ENCODE data around the gene PLEKHA7.
"Not testable (repeated sequence)": the region's sequence is repeated elsewhere in the genome, so short reads cannot be mapped to it uniquely, and the experiment has no call there.

Gene PLEKHA7

GRCh38 chr11:16962589-16962988 lies 51.6 kb downstream of the PLEKHA7 start:
- H3K36me3 ChIP-seq (replicated peaks); H3K9me3 ChIP-seq; DNase-seq (ENCODE audit: low spot score in 2 of 2); H3K4me3 ChIP-seq; H3K27me3 ChIP-seq (ENCODE audit: low read depth); in situ Hi-C loops (cut with MboI; ENCODE audit: low sequenced_read_pairs): not testable (repeated sequence)
- H3K4me1 ChIP-seq = peaks cover 16% of the 10 kb centered on the region

- no peak overlapping the region for H3K4me3 ChIP-seq
- H3K4me1 ChIP-seq = peaks cover 16% of the 10 kb centered on the region
- H3K9me3 ChIP-seq = no peaks in the 10 kb centered on the region
- H3K36me3 ChIP-seq (replicated peaks) = no peaks in the 10 kb centered on the region
- DNase-seq (ENCODE audit: low spot score in 2 of 2) = no peak
- in situ Hi-C loops (cut with MboI; ENCODE audit: low sequenced_read_pairs) = no loop called here
- no peaks in the 10 kb centered on the region for H3K27me3 ChIP-seq (ENCODE audit: low read depth)
These were observed 52.1 kb downstream of the PLEKHA7 start for GRCh38 chr11:16962146-16962545.

- peaks cover 16% of the 10 kb centered on the region for H3K4me1 ChIP-seq
- no peak overlapping the region for H3K4me3 ChIP-seq
- in situ Hi-C loops (cut with MboI; ENCODE audit: low sequenced_read_pairs) = no loop called here
- H3K9me3 ChIP-seq = no peaks in the 10 kb centered on the region
- no peak for DNase-seq (ENCODE audit: low spot score in 2 of 2)
- H3K27me3 ChIP-seq (ENCODE audit: low read depth) = no peaks in the 10 kb centered on the region
- no peaks in the 10 kb centered on the region for H3K36me3 ChIP-seq (replicated peaks)
These were observed 54.0 kb downstream of the PLEKHA7 start for GRCh38 chr11:16960250-16960649.

GRCh38 chr11:16959602-16960001 lies 54.6 kb downstream of the PLEKHA7 start:
- H3K4me3 ChIP-seq = no peak overlapping the region
- H3K9me3 ChIP-seq = no peaks in the 10 kb centered on the region
- in situ Hi-C loops (cut with MboI; ENCODE audit: low sequenced_read_pairs) = no loop called here
- H3K27me3 ChIP-seq (ENCODE audit: low read depth) = no peaks in the 10 kb centered on the region
- DNase-seq (ENCODE audit: low spot score in 2 of 2) = no peak
- H3K36me3 ChIP-seq (replicated peaks) = no peaks in the 10 kb centered on the region
- peaks cover 16% of the 10 kb centered on the region for H3K4me1 ChIP-seq

GRCh38 chr11:16958833-16959232 lies 55.4 kb downstream of the PLEKHA7 start:
- in situ Hi-C loops (cut with MboI; ENCODE audit: low sequenced_read_pairs) = no loop called here
- H3K36me3 ChIP-seq (replicated peaks) = no peaks in the 10 kb centered on the region
- DNase-seq (ENCODE audit: low spot score in 2 of 2) = no peak

GRCh38 chr11:16956538-16957153 lies 57.6 kb downstream of the PLEKHA7 start:
- Histone ChIP-seq H3K4me3 (no peak overlapping the region), H3K36me3 (replicated peaks) (no peaks in the 10 kb centered on the region), H3K27me3 (ENCODE audit: low read depth) (no peaks in the 10 kb centered on the region), H3K4me1 (peaks cover 16% of the 10 kb centered on the region), H3K9me3 (no peaks in the 10 kb centered on the region)
- in situ Hi-C loops (cut with MboI; ENCODE audit: low sequenced_read_pairs) = no loop called here
- no peak for DNase-seq (ENCODE audit: low spot score in 2 of 2)

More at GRCh38 chr11:16958833-16959232, 55.4 kb downstream of the PLEKHA7 start:
- H3K4me3 ChIP-seq = no peak overlapping the region
- no peaks in the 10 kb centered on the region for H3K9me3 ChIP-seq
- peaks cover 16% of the 10 kb centered on the region for H3K4me1 ChIP-seq
- no peaks in the 10 kb centered on the region for H3K27me3 ChIP-seq (ENCODE audit: low read depth)

- Histone ChIP-seq H3K27me3 (ENCODE audit: low read depth) (no peaks in the 10 kb centered on the region), H3K4me1 (peaks cover 5% of the 10 kb centered on the region)
- in situ Hi-C loops (cut with MboI; ENCODE audit: low sequenced_read_pairs) = no loop called here
These were observed 60.6 kb downstream of the PLEKHA7 start for GRCh38 chr11:16953663-16954062.

GRCh38 chr11:16946477-16947282 lies 67.5 kb downstream of the PLEKHA7 start:
- H3K4me3 ChIP-seq = no peak overlapping the region
- no peaks in the 10 kb centered on the region for H3K36me3 ChIP-seq (replicated peaks)
- no peaks in the 10 kb centered on the region for H3K27me3 ChIP-seq (ENCODE audit: low read depth)
- peaks cover 18% of the 10 kb centered on the region for H3K4me1 ChIP-seq
- no peaks in the 10 kb centered on the region for H3K9me3 ChIP-seq
- in situ Hi-C loops (cut with MboI; ENCODE audit: low sequenced_read_pairs) = loop anchor here (10.0 kb wide), 1 partner anchor 128 kb away; the partner anchor contains the start of gene RPS13
- DNase-seq (ENCODE audit: low spot score in 2 of 2) = no peak

More at GRCh38 chr11:16953663-16954062, 60.6 kb downstream of the PLEKHA7 start:
- Histone ChIP-seq H3K36me3 (replicated peaks) (no peaks in the 10 kb centered on the region), H3K4me3 (no peak overlapping the region), H3K9me3 (no peaks in the 10 kb centered on the region)
- DNase-seq (ENCODE audit: low spot score in 2 of 2) = no peak

- peaks cover 18% of the 10 kb centered on the region for H3K4me1 ChIP-seq
- H3K9me3 ChIP-seq = no peaks in the 10 kb centered on the region
- in situ Hi-C loops (cut with MboI; ENCODE audit: low sequenced_read_pairs) = loop anchor here (10.0 kb wide), 1 partner anchor 129 kb away; the partner anchor contains the start of gene RPS13
- H3K36me3 ChIP-seq (replicated peaks) = no peaks in the 10 kb centered on the region
- DNase-seq (ENCODE audit: low spot score in 2 of 2) = peak; percentile 54 to 71
- no peaks in the 10 kb centered on the region for H3K27me3 ChIP-seq (ENCODE audit: low read depth)
- no peak overlapping the region for H3K4me3 ChIP-seq
These were observed 68.3 kb downstream of the PLEKHA7 start for GRCh38 chr11:16945671-16946469.

GRCh38 chr11:16942911-16943310 lies 71.3 kb downstream of the PLEKHA7 start:
- H3K4me1 ChIP-seq = peaks cover 18% of the 10 kb centered on the region
- no peaks in the 10 kb centered on the region for H3K9me3 ChIP-seq
- peak in 1 of 2 experiments; percentile 53 for DNase-seq (ENCODE audit: low spot score in 2 of 2)
- H3K27me3 ChIP-seq (ENCODE audit: low read depth) = no peaks in the 10 kb centered on the region
- no peaks in the 10 kb centered on the region for H3K36me3 ChIP-seq (replicated peaks)
- in situ Hi-C loops (cut with MboI; ENCODE audit: low sequenced_read_pairs) = loop anchor here (10.0 kb wide), 1 partner anchor 132 kb away; the partner anchor contains the start of gene RPS13
- no peak overlapping the region for H3K4me3 ChIP-seq

- peak in 1 of 2 experiments; percentile 17 for DNase-seq (ENCODE audit: low spot score in 2 of 2)
- Histone ChIP-seq H3K4me1 (peaks cover 18% of the 10 kb centered on the region), H3K27me3 (ENCODE audit: low read depth) (no peaks in the 10 kb centered on the region), H3K4me3 (no peak overlapping the region), H3K9me3 (no peaks in the 10 kb centered on the region), H3K36me3 (replicated peaks) (no peaks in the 10 kb centered on the region)
- in situ Hi-C loops (cut with MboI; ENCODE audit: low sequenced_read_pairs) = loop anchor here (10.0 kb wide), 1 partner anchor 132 kb away; the partner anchor contains the start of gene RPS13
These were observed 71.9 kb downstream of the PLEKHA7 start for GRCh38 chr11:16942342-16942741.

- Histone ChIP-seq H3K4me3 (no peak overlapping the region), H3K4me1 (peaks cover 18% of the 10 kb centered on the region), H3K27me3 (ENCODE audit: low read depth) (no peaks in the 10 kb centered on the region), H3K9me3 (no peaks in the 10 kb centered on the region), H3K36me3 (replicated peaks) (no peaks in the 10 kb centered on the region)
- no peak for DNase-seq (ENCODE audit: low spot score in 2 of 2)
- in situ Hi-C loops (cut with MboI; ENCODE audit: low sequenced_read_pairs) = loop anchor here (10.0 kb wide), 1 partner anchor 133 kb away; the partner anchor contains the start of gene RPS13
These were observed 72.3 kb downstream of the PLEKHA7 start for GRCh38 chr11:16941935-16942334.

GRCh38 chr11:16938061-16938460 lies 76.2 kb downstream of the PLEKHA7 start:
- H3K4me3 ChIP-seq = no peak overlapping the region
- no peaks in the 10 kb centered on the region for H3K27me3 ChIP-seq (ENCODE audit: low read depth)
- H3K36me3 ChIP-seq (replicated peaks) = no peaks in the 10 kb centered on the region
- H3K4me1 ChIP-seq = peaks cover 24% of the 10 kb centered on the region
- DNase-seq (ENCODE audit: low spot score in 2 of 2) = no peak
- in situ Hi-C loops (cut with MboI; ENCODE audit: low sequenced_read_pairs) = no loop called here
- no peaks in the 10 kb centered on the region for H3K9me3 ChIP-seq
